Stimulated activated memory B cell treated with anti-CD40 and anti-IgM and Interleukin-4, amounts not matched to agents 10 μg/mL and 1 μg/mL and 100 μg/mL, for 72 hours (primary cell): ENCODE results near the gene NKX3-2.

Experiments used
- ATAC-seq: fragments of 150-1000 bp; cut with Tn5 transposase; 2 replicates; pipeline ENCODE4 v1.10.0; 2021
- H3K27ac Mint-ChIP-seq: one replicate; pipeline ENCODE4 v1.8.0; 2022; ENCODE audit warnings: mild to moderate bottlenecking, mixed read lengths
- H3K27me3 Mint-ChIP-seq: one replicate; pipeline ENCODE4 v1.8.0; 2022; ENCODE audit warnings: mixed read lengths
- H3K36me3 Mint-ChIP-seq: one replicate; pipeline ENCODE4 v1.8.0; 2022; ENCODE audit warnings: mixed read lengths
- H3K4me1 Mint-ChIP-seq: one replicate; pipeline ENCODE4 v1.8.0; 2022; ENCODE audit warnings: mixed read lengths
- H3K4me3 Mint-ChIP-seq: one replicate; pipeline ENCODE4 v1.8.0; 2022; ENCODE audit warnings: mild to moderate bottlenecking, moderate library complexity, mixed read lengths
- H3K9me3 Mint-ChIP-seq: one replicate; pipeline ENCODE4 v1.8.0; 2022; ENCODE audit warnings: mixed read lengths

Gene NKX3-2

DNA sequence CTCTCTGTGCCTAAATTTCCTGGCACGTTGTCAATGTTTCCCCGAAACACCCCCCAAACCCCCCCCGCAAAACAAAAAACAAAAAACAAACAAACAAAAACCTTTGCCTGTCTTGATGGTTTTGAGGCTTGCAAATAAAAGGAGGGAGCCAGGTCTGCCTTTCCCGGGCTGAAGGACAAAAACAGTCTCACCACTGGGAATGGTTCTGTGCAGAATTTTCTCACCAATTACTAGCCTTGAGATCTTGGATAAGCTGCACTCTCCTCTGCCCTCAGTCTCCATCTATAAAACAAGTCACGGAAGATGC lies 15.5 kb downstream of the NKX3-2 start:
- H3K9me3 Mint-ChIP-seq, result peaks cover 2% of the 10 kb centered on the region
- H3K27ac Mint-ChIP-seq, result no peak overlapping the region
- no peaks in the 10 kb centered on the region for H3K36me3 Mint-ChIP-seq
- peaks cover 30% of the 10 kb centered on the region for H3K4me1 Mint-ChIP-seq
- no peak for ATAC-seq
- peaks cover 93% of the 10 kb centered on the region for H3K27me3 Mint-ChIP-seq
- no peak overlapping the region for H3K4me3 Mint-ChIP-seq

- peak; percentile 55 for ATAC-seq
These were observed 16.1 kb downstream of the NKX3-2 start for GRCh38 chr4:13527981-13528820.

GRCh38 chr4:13527192-13527980 lies 16.9 kb downstream of the NKX3-2 start:
- H3K27me3 Mint-ChIP-seq, result peaks cover 93% of the 10 kb centered on the region
- no peaks in the 10 kb centered on the region for H3K36me3 Mint-ChIP-seq
- H3K9me3 Mint-ChIP-seq, result peaks cover 3% of the 10 kb centered on the region
- no peak for ATAC-seq
- peaks cover 34% of the 10 kb centered on the region for H3K4me1 Mint-ChIP-seq
- peak overlapping the region; percentile 62 for H3K4me3 Mint-ChIP-seq
- H3K27ac Mint-ChIP-seq, result no peak overlapping the region

More at GRCh38 chr4:13527981-13528820, 16.1 kb downstream of the NKX3-2 start:
- peaks cover 29% of the 10 kb centered on the region for H3K4me1 Mint-ChIP-seq
- peaks cover 93% of the 10 kb centered on the region for H3K27me3 Mint-ChIP-seq
- H3K9me3 Mint-ChIP-seq, result peaks cover 3% of the 10 kb centered on the region
- H3K36me3 Mint-ChIP-seq, result no peaks in the 10 kb centered on the region
- no peak overlapping the region for H3K27ac Mint-ChIP-seq
- H3K4me3 Mint-ChIP-seq, result peak overlapping the region; percentile 46

- H3K9me3 Mint-ChIP-seq, result peaks cover 3% of the 10 kb centered on the region
- H3K36me3 Mint-ChIP-seq, result no peaks in the 10 kb centered on the region
- H3K4me1 Mint-ChIP-seq, result peaks cover 40% of the 10 kb centered on the region
- H3K27ac Mint-ChIP-seq, result no peak overlapping the region
- ATAC-seq, result no peak
- H3K27me3 Mint-ChIP-seq, result peaks cover 93% of the 10 kb centered on the region
- no peak overlapping the region for H3K4me3 Mint-ChIP-seq
These were observed 17.6 kb downstream of the NKX3-2 start for GRCh38 chr4:13526658-13527057.

DNA sequence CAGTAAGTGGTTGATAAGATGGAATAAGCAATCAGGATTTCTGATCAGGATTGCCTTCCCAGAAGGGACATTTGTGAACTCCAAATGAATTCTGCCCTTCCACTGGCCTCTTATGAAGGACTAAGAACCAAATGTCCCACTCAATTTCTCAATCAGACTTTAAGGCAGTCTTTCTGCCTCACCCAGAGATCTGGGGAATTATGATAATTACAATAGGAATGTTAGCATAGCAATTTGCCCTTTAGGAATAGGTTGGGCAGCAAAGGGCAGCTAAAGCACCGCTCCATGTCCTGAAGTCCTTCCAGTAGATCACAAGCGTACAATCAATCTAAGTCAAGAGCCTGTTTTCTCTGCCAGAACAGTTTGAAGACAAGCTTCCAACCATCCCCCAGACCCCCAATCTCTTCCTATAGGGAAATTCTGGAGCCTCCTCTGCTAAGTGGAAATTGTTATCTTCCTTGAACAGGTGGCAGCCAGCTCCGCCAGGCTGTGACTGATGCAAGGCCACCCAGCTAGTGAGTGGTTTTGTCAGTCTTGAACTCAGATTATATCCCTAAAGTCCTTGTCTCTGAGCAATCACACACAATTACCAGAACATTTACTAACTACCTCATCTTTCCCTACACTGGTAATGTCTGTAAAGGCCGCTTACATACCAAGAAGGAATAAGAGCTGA lies 18.6 kb downstream of the NKX3-2 start:
- H3K9me3 Mint-ChIP-seq, result peaks cover 3% of the 10 kb centered on the region
- H3K36me3 Mint-ChIP-seq, result no peaks in the 10 kb centered on the region
- H3K4me1 Mint-ChIP-seq, result peaks cover 34% of the 10 kb centered on the region
- ATAC-seq, result no peak
- peaks cover 91% of the 10 kb centered on the region for H3K27me3 Mint-ChIP-seq
- no peak overlapping the region for H3K4me3 Mint-ChIP-seq
- H3K27ac Mint-ChIP-seq, result no peak overlapping the region

DNA sequence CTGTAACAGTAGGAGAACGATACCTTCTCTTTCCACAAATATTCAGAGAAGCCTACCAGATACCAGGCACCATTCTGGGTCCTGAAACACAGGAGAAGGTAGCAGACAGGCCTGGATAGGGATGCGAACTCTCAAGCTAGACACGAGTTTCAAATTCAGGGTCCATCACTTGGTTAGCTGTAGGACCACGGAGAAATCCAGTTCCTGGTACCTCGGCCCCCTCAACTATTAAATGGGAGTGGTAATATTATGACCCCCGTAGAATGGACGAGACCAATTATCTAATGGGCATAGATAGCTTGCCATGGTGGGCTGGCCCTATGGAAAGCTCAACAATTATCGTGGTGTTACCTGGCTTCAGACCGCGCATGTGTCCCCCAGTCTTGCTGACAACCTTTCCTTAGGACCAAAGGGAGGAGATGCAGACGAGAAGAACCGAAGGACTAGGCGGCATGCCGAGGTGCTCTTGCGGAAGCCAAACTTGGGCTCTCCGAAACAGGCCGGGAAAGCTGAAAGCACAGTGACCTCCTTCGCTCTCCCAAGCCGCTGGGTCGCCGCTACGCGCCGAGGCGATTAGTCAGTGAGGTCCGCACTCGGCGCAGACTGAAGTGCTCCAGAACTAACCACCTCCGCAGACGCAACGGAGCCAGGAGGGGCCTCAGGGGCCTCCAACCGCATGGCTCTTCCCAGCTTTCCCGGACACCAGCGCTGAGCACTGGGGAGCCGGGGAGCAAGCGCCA lies 19.6 kb downstream of the NKX3-2 start:
- no peaks in the 10 kb centered on the region for H3K36me3 Mint-ChIP-seq
- H3K4me3 Mint-ChIP-seq, result no peak overlapping the region
- peaks cover 81% of the 10 kb centered on the region for H3K27me3 Mint-ChIP-seq
- no peak overlapping the region for H3K27ac Mint-ChIP-seq
- peaks cover 32% of the 10 kb centered on the region for H3K4me1 Mint-ChIP-seq
- no peak for ATAC-seq
- peaks cover 3% of the 10 kb centered on the region for H3K9me3 Mint-ChIP-seq

DNA sequence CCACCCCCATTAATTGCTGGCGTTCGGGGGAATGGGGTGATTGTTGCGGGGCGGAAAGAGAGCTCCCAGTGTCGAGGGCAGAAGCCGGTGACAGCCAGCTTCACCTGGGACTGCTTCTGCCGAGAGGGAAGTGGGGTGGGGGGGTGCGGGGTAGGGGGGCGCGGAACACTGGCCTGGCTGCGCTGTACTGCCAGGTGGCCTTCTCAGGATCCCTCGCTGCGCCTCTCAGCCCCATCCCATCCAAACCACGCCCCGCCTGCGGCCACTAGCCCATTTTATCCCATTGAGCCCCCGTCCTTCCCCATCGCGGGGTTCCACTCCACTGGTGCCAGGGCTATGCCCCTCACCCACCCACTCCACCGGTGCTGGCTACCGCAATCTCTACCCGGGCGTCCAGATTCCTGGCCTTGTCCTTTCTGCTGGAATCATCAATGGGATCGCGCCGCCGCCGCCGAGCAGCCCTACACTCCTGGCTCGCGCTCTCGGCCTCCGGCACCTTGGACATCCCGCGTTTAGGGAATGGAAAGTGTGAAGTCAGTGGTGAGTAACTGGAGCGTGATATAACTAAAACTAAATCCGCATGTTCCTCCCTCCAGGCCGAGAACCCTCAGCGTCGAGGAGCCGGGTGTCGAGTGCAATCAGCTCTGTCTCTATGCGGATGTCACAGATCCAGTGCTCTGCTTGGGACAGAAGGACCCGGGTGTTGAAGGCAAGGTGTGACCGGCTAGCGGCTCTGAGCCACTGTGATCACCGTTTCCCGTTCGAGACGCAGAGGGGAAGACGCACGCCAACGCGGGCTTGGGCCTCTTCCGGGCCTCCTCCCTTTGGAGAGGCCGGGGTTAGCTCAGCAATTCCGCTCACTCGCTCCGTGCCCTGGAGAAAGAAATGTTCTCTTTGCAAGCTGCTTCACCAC lies 20.5 kb downstream of the NKX3-2 start:
- peaks cover 3% of the 10 kb centered on the region for H3K9me3 Mint-ChIP-seq
- H3K36me3 Mint-ChIP-seq, result no peaks in the 10 kb centered on the region
- no peak for ATAC-seq
- peaks cover 28% of the 10 kb centered on the region for H3K4me1 Mint-ChIP-seq
- H3K27me3 Mint-ChIP-seq, result peaks cover 72% of the 10 kb centered on the region
- no peak overlapping the region for H3K4me3 Mint-ChIP-seq
- no peak overlapping the region for H3K27ac Mint-ChIP-seq

DNA sequence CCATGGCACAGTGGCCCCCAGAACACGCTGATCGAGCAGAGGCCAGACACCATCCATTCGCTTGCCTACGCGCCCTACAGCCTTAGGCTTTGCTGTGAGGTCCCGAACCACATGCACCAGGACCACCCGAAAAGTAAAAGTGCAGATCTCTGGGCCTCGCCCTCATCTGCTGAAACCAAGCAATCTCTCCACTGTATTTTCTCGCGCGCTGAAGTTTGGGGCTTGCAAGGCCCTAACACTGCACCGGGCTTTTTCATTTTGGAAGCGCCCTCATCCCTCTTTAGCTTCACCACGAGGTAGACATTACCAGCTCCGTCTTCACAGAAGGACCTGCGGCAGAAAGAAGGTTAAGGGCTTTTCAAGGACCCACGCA lies 21.2 kb downstream of the NKX3-2 start:
- H3K9me3 Mint-ChIP-seq, result peaks cover 3% of the 10 kb centered on the region
- peaks cover 65% of the 10 kb centered on the region for H3K27me3 Mint-ChIP-seq
- H3K4me3 Mint-ChIP-seq, result no peak overlapping the region
- peaks cover 20% of the 10 kb centered on the region for H3K4me1 Mint-ChIP-seq
- no peaks in the 10 kb centered on the region for H3K36me3 Mint-ChIP-seq
- no peak overlapping the region for H3K27ac Mint-ChIP-seq
- ATAC-seq, result no peak

DNA sequence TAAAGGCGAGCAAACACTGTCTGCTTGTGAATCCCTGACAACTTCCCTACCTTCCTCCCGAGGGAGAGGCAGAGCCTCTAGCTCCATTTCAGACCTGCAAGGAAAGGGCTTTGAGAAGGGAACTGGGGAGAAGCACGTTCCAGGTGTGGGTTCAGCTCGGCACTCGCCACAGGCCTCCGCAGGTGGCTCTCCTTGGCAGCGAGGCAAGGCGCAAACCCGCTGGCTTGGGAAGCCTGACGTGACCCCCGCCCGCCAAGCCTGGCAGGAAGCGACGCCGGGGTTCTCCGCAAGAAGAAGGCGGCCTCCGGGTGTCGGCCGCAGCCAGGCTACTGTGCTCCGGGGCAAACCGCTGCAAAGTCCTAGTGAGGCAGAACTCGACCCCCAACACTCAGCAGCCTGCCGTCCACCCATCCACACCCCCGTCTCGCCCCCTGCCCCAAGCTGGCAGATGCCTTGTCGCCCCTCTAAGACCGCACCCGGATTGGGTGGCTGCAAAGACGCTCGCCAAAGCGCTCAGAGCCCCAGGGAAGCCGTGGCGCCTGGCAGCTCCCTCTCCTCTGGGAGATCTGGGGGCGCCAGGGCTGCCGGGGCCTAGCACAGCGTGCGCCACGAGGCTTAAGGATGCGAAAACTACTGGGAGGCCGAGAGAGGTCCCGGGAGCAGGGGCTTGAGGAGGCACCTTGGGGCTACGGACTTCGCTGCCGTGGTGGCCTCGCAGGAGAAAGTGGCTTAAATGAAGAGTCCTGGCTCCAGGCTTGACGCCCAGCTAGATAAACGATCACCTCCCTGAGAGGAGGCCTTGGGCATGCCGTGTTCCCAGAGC lies 21.8 kb downstream of the NKX3-2 start:
- peaks cover 3% of the 10 kb centered on the region for H3K9me3 Mint-ChIP-seq
- H3K36me3 Mint-ChIP-seq, result no peaks in the 10 kb centered on the region
- peaks cover 16% of the 10 kb centered on the region for H3K4me1 Mint-ChIP-seq
- no peak overlapping the region for H3K27ac Mint-ChIP-seq
- peaks cover 59% of the 10 kb centered on the region for H3K27me3 Mint-ChIP-seq
- no peak overlapping the region for H3K4me3 Mint-ChIP-seq
- ATAC-seq, result no peak

GRCh38 chr4:13521047-13521446 lies 23.3 kb downstream of the NKX3-2 start:
- H3K9me3 Mint-ChIP-seq, result peaks cover 3% of the 10 kb centered on the region
- H3K36me3 Mint-ChIP-seq, result no peaks in the 10 kb centered on the region
- H3K27me3 Mint-ChIP-seq, result peaks cover 52% of the 10 kb centered on the region
- ATAC-seq, result no peak
- peaks cover 11% of the 10 kb centered on the region for H3K4me1 Mint-ChIP-seq
- no peak overlapping the region for H3K4me3 Mint-ChIP-seq
- no peak overlapping the region for H3K27ac Mint-ChIP-seq

DNA sequence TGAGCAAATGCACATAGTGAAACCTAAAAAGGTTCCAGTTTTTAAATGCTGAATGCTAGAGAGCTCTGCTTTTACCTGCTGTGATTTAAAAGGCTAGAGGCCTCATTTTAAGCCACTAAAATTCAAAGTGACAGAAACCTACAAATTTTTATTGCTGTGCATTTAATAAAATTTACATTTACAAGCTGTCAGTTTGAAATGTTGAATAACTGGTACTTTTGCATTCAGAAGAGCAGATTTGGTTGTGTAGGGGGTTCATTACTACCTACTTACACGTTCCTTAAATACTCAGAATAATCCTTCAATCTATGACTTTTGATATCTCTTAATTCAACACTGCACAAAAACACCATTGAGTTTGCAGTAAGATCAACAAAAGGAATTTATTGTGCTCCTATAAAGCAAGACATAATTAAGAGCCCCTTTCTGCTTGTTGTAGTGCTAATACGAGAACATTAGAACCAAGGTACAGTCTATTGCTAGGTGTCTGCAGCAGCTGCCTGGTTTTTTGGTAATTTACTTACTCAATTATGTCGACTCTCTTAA lies 27.9 kb downstream of the NKX3-2 start:
- Mint-ChIP-seq H3K27me3 (peaks cover 33% of the 10 kb centered on the region), H3K9me3 (no peaks in the 10 kb centered on the region), H3K27ac (no peak overlapping the region), H3K36me3 (no peaks in the 10 kb centered on the region), H3K4me1 (no peaks in the 10 kb centered on the region), H3K4me3 (no peak overlapping the region)
- no peak for ATAC-seq

GRCh38 chr4:13515268-13515667 lies 29.0 kb downstream of the NKX3-2 start:
- Mint-ChIP-seq H3K27ac (no peak overlapping the region), H3K27me3 (peaks cover 38% of the 10 kb centered on the region), H3K4me3 (no peak overlapping the region), H3K4me1 (no peaks in the 10 kb centered on the region), H3K9me3 (no peaks in the 10 kb centered on the region), H3K36me3 (no peaks in the 10 kb centered on the region)
- ATAC-seq, result no peak

DNA sequence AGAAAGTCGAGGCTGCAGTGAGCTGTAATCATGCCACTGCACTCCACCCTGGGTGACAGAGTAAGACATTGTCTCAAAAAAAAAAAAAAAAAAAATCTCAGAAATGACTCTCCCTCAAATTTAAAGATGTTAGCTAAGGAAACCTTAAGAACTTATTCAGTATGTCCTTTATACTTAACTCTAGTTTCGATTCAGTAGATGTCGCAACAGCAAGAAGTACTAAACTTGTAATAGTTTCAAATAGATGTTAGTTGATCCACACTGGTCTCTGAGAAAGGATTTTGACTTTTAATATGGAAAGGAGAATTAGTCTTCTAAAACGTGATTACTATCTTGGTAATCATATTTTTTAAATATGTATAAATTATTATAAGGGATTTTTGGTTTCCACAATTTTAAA lies 29.6 kb downstream of the NKX3-2 start:
- Mint-ChIP-seq H3K27ac (no peak overlapping the region), H3K9me3 (no peaks in the 10 kb centered on the region), H3K4me1 (no peaks in the 10 kb centered on the region), H3K27me3 (peaks cover 38% of the 10 kb centered on the region), H3K36me3 (no peaks in the 10 kb centered on the region), H3K4me3 (no peak overlapping the region)
- ATAC-seq, result no peak
